GM19023 (cell line): ENCODE measurements around the gene ALAS1.

Experiments
- ATAC-seq: cut with Tn5 transposase; IDR thresholded peaks from one replicate; pipeline ENCODE4 v1.9.1; 2021; ENCODE audit warnings: mild to moderate bottlenecking, moderate library complexity; ENCODE audit not compliant: unreplicated experiment

The ALAS1 gene

GRCh38 chr3:52220380-52221026, 22.5 kb downstream of the ALAS1 start:
- peak; percentile 58 for ATAC-seq

- no peak for ATAC-seq
Measured at GRCh38 chr3:52221141-52221562, 23.2 kb downstream of the ALAS1 start.

GRCh38 chr3:52221563-52222318, 23.8 kb downstream of the ALAS1 start:
- ATAC-seq: no peak

- ATAC-seq: no peak
Measured at GRCh38 chr3:52222319-52223221, 24.6 kb downstream of the ALAS1 start.

GRCh38 chr3:52223449-52224408, 25.8 kb downstream of the ALAS1 start:
- no peak for ATAC-seq

- ATAC-seq: peak; percentile 75
Measured at GRCh38 chr3:52225452-52226228, 27.7 kb downstream of the ALAS1 start, which contains the start of gene TLR9. Gene TLR9 (minus strand): TSS chr3:52225645. CDS start chr3:52225529, 116 bp downstream.

GRCh38 chr3:52226229-52226817, 28.4 kb downstream of the ALAS1 start:
- ATAC-seq: peak; percentile 20

- no peak for ATAC-seq
Measured at GRCh38 chr3:52227117-52227516, 29.2 kb downstream of the ALAS1 start.

- no peak for ATAC-seq
Measured at GRCh38 chr3:52227766-52228165, 29.8 kb downstream of the ALAS1 start.

GRCh38 chr3:52228266-52228665, 30.3 kb downstream of the ALAS1 start:
- no peak for ATAC-seq

GRCh38 chr3:52228751-52229291, 30.9 kb downstream of the ALAS1 start:
- no peak for ATAC-seq

- ATAC-seq: no peak
Measured at GRCh38 chr3:52229656-52230055, 31.7 kb downstream of the ALAS1 start.

GRCh38 chr3:52230461-52230860, 32.5 kb downstream of the ALAS1 start:
- no peak for ATAC-seq

GRCh38 chr3:52230889-52231499, 33.0 kb downstream of the ALAS1 start:
- no peak for ATAC-seq

GRCh38 chr3:52231502-52232278, 33.7 kb downstream of the ALAS1 start:
- ATAC-seq: no peak

GRCh38 chr3:52232279-52233107, 34.5 kb downstream of the ALAS1 start:
- no peak for ATAC-seq
